A549 (cell line): ENCODE results near the gene TMEM248. TPM values are rescaled to one million over a fixed set of nuclear protein-coding genes. Genes with fewer than 3 reads are reported as not detected.

Source experiments
- ATAC-seq, 2 experiments: fragments of 200-7000 bp in 1 of 2; fragments of >200 bp in 1 of 2; cut with Nextera tagmentation in 1 of 2; cut with Tn5 transposase in 1 of 2; 3 replicates each; pipeline versions ENCODE4 v1.8.0 to v1.9.1; 2018 to 2020; ENCODE audit warnings: mild to moderate bottlenecking in 1 of 2, moderate library complexity in 1 of 2
- CTCF ChIA-PET: fragments of 300-600 bp; sonication (Branson Sonifier 250); formaldehyde crosslinking; extraction: SDS; loops from one replicate; lab custom pipeline; 2021; ENCODE audit warnings: antibody characterized with exemption, inconsistent platforms; lab: Yijun Ruan, JAX
- POLR2A ChIA-PET: fragments of 350-600 bp; formaldehyde crosslinking; extraction: SDS; loops from one replicate; lab custom pipeline; 2021; ENCODE audit warnings: antibody characterized with exemption, inconsistent platforms; lab: Yijun Ruan, JAX
- DNase-seq, 2 experiments: peaks; one replicate each; pipeline versions ENCODE4 v3.0.0 to v3.0.0-alpha.2; 2011 to 2016; ENCODE audit warnings: low read depth in 1 of 2, low spot score in 1 of 2
- FAIRE-seq: peaks from 2 replicates; lab custom pipeline; 2011; peaks lifted over from hg19 to GRCh38; lab: Jason Lieb, UNC
- H3K27ac ChIP-seq, 2 experiments: fragments of >200 bp; sonication (Bioruptor Twin); formaldehyde crosslinking; 3 replicates each; pipeline ENCODE4 v1.5.1; 2016 to 2017
- H3K4me1 ChIP-seq: fragments of >200 bp; sonication (Bioruptor Twin); formaldehyde crosslinking; 3 replicates; pipeline ENCODE4 v1.6.1; 2016
- H3K4me2 ChIP-seq: fragments of >200 bp; sonication (Bioruptor Twin); formaldehyde crosslinking; 3 replicates; pipeline ENCODE4 v1.6.1; 2016
- H3K4me3 ChIP-seq: fragments of >200 bp; sonication (Bioruptor Twin); formaldehyde crosslinking; 3 replicates; pipeline ENCODE4 v1.5.1; 2016
- H3K9me3 ChIP-seq: fragments of >200 bp; sonication (Bioruptor Twin); formaldehyde crosslinking; 3 replicates; pipeline ENCODE4 v1.6.1; 2016
- CBX2 ChIP-seq: fragments of 200-600 bp; sonication (generic); IDR thresholded peaks from 2 replicates; pipeline ENCODE4 v1.6.1; 2016; ENCODE audit warnings: low read depth, mild to moderate bottlenecking, borderline replicate concordance
- CBX8 ChIP-seq: fragments of 200-600 bp; sonication (generic); IDR thresholded peaks from 2 replicates; pipeline ENCODE4 v1.6.1; 2016
- CHD2 ChIP-seq: fragments of 150-350 bp; IDR thresholded peaks from 2 replicates; pipeline ENCODE4 v1.6.1; 2014; ENCODE audit warnings: low read length; ENCODE audit not compliant: partially characterized antibody
- CHD4 ChIP-seq: fragments of 200-600 bp; sonication (generic); IDR thresholded peaks from 2 replicates; pipeline ENCODE4 v1.6.1; 2016; ENCODE audit warnings: antibody characterized with exemption, mild to moderate bottlenecking, borderline replicate concordance
- E2F6 ChIP-seq: IDR thresholded peaks from 2 replicates; pipeline ENCODE4 v1.6.1; 2012; ENCODE audit warnings: low read depth, borderline replicate concordance
- EP300 ChIP-seq, 2 experiments: fragments of >200 bp; sonication (Bioruptor Twin); formaldehyde crosslinking; IDR thresholded peaks; 2 replicates in 1 of 2; 3 replicates in 1 of 2; pipeline ENCODE4 v1.6.1; 2016 to 2017
- ESRRA ChIP-seq: fragments of 150-350 bp; IDR thresholded peaks from 2 replicates; pipeline ENCODE4 v1.6.1; 2014; ENCODE audit warnings: mild to moderate bottlenecking, low read length, borderline replicate concordance
- FOSB ChIP-seq: fragments of 250-450 bp; sonication (Bioruptor Pico); IDR thresholded peaks from 2 replicates; pipeline ENCODE4 v1.5.0; 2020; ENCODE audit warnings: mild to moderate bottlenecking, moderate library complexity
- FOSL2 ChIP-seq, 2 experiments: fragments of 450-650 bp in 1 of 2; fragments of >200 bp in 1 of 2; sonication (Bioruptor Twin) in 1 of 2; formaldehyde crosslinking; IDR thresholded peaks; 2 replicates each; pipeline versions ENCODE4 v1.5.0 to v1.6.1; 2016 to 2020; ENCODE audit warnings: mild to moderate bottlenecking in 1 of 2, moderate library complexity in 1 of 2
- GATA3 ChIP-seq: IDR thresholded peaks from 2 replicates; pipeline ENCODE4 v1.6.1; 2012; ENCODE audit warnings: borderline replicate concordance
- HOXA7 ChIP-seq: fragments of 250-450 bp; sonication (Bioruptor Pico); IDR thresholded peaks from 2 replicates; pipeline ENCODE4 v1.5.0; 2020; ENCODE audit warnings: mild to moderate bottlenecking, moderate library complexity
- HOXB13 ChIP-seq: fragments of 250-450 bp; sonication (Bioruptor Pico); IDR thresholded peaks from 2 replicates; pipeline ENCODE4 v1.5.0; 2020; ENCODE audit warnings: low read depth, mild to moderate bottlenecking, moderate library complexity
- JUN ChIP-seq, 2 experiments: fragments of >200 bp; sonication (Bioruptor Twin); formaldehyde crosslinking; IDR thresholded peaks; 2 replicates in 1 of 2; 3 replicates in 1 of 2; pipeline ENCODE4 v1.6.1; 2016 to 2017
- JUNB ChIP-seq: fragments of >200 bp; sonication (Bioruptor Twin); formaldehyde crosslinking; IDR thresholded peaks from 2 replicates; pipeline ENCODE4 v1.6.1; 2016
- MAFK ChIP-seq: fragments of 450-650 bp; IDR thresholded peaks from 2 replicates; pipeline ENCODE4 v1.6.1; 2014; ENCODE audit not compliant: partially characterized antibody
- MAX ChIP-seq: IDR thresholded peaks from 2 replicates; pipeline ENCODE4 v1.6.1; 2012
- MYC ChIP-seq: IDR thresholded peaks from 2 replicates; pipeline ENCODE4 v1.6.1; 2012; ENCODE audit warnings: mild to moderate bottlenecking, inconsistent platforms, low read length, improper control_type of control experiment, borderline replicate concordance
- NFE2L2 ChIP-seq: fragments of 150-350 bp; conservative IDR thresholded peaks from 2 replicates; pipeline ENCODE4 v1.6.1; 2014; ENCODE audit warnings: low read length
- PBX3 ChIP-seq: IDR thresholded peaks from 2 replicates; pipeline ENCODE4 v1.6.1; 2012
- POLR2A ChIP-seq: IDR thresholded peaks from 2 replicates; pipeline ENCODE4 v1.6.1; 2012; ENCODE audit warnings: mild to moderate bottlenecking, low read length
- RAD21 ChIP-seq, 2 experiments: fragments of >200 bp in 1 of 2; sonication (Bioruptor Twin) in 1 of 2; formaldehyde crosslinking in 1 of 2; IDR thresholded peaks in 1 of 2; conservative IDR thresholded peaks in 1 of 2; 2 replicates in 1 of 2; 3 replicates in 1 of 2; pipeline ENCODE4 v1.6.1; 2012 to 2018; ENCODE audit warnings: inconsistent platforms in 1 of 2
- RCOR1 ChIP-seq: fragments of 150-350 bp; IDR thresholded peaks from 2 replicates; pipeline ENCODE4 v1.6.1; 2014; ENCODE audit warnings: antibody characterized with exemption, low read length, low read depth
- REST ChIP-seq: fragments of 200-600 bp; sonication (generic); IDR thresholded peaks from 2 replicates; pipeline ENCODE4 v1.6.1; 2016; ENCODE audit warnings: antibody characterized with exemption, mild to moderate bottlenecking, moderate library complexity
- RNF2 ChIP-seq: fragments of 200-600 bp; sonication (generic); IDR thresholded peaks from 2 replicates; pipeline ENCODE4 v1.6.1; 2016; ENCODE audit warnings: low read depth, mild to moderate bottlenecking, antibody characterized with exemption, moderate library complexity, borderline replicate concordance
- SMC3 ChIP-seq: fragments of >200 bp; sonication (Bioruptor Twin); formaldehyde crosslinking; IDR thresholded peaks from 3 replicates; pipeline ENCODE4 v1.6.1; 2018; ENCODE audit warnings: inconsistent platforms
- ZFP36 ChIP-seq: fragments of 450-650 bp; IDR thresholded peaks from 2 replicates; pipeline ENCODE4 v1.6.1; 2014; ENCODE audit warnings: borderline replicate concordance; ENCODE audit not compliant: partially characterized antibody
- ZSCAN20 ChIP-seq: fragments of 250-450 bp; sonication (Bioruptor Pico); IDR thresholded peaks from 2 replicates; pipeline ENCODE4 v1.8.0; 2022; ENCODE audit warnings: mild to moderate bottlenecking, moderate library complexity
- WGBS: methylation state at CpG from one replicate; pipeline ENCODE4 v1.1.6; 2017; ENCODE audit errors: missing lambda C conversion rate; 5-methylcytosine and 5-hydroxymethylcytosine counted together
- polyA plus RNA-seq, 4 experiments: library from polyadenylated mRNA; depleted of rRNA in 3 of 4; stranded (reverse); fragments of >200 nt; fragmentation: RNase III in 1 of 4; extraction: RNeasy Plus Mini Kit Qiagen cat#74134 plus additional on column Dnase treatment in 1 of 4; gene quantifications; 2 replicates in 3 of 4; 3 replicates in 1 of 4; pipeline ENCODE4 v1.2.3, GENCODE V29; 2011 to 2017
- TF ChIP-seq, protein P1 (sequence below): fragments of 450-650 bp; IDR thresholded peaks from 2 replicates; pipeline ENCODE4 v1.6.1; 2014; ENCODE audit warnings: antibody characterized with exemption

Gene TMEM248
- polyA plus RNA-seq, 2 of the 4 experiments (the other 2 are of a cell fraction) = 53.7 to 128 TPM

DNA sequence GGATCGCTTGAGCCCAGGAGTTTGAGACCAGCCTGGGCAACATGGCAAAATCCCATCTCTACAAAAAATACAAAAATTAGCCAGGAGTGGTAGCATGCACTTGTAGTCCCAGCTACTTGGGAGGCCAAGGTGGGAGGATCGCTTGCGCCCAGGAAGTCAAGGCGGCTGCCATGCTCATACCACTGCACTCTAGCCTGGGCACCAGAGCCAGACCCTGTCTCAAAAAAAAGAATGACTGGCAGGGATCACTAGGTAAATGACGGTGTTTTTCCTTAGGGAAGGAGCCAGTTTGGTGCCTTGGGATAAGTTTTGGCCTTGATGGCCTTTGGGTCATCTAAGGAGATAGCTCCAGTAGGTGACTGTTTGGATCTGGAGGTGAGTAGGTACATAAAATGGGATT, 8.9 kb downstream of the TMEM248 start:
- no peaks in the 10 kb centered on the region for H3K9me3 ChIP-seq
- no peak overlapping the region for H3K27ac ChIP-seq
- ATAC-seq (no peak), FAIRE-seq (no peak)
- H3K4me1 ChIP-seq = no peaks in the 10 kb centered on the region; the same call in 2 of the 3 replicates
- no peak overlapping the region for H3K4me2 ChIP-seq
- POLR2A ChIA-PET = no interaction called here
- WGBS = 97% methylated on average over 5 of the region's 5 CpGs
- CTCF ChIA-PET = interaction anchor here (1.0 to 1.5 kb wide), 3 partner anchors 16 to 111 kb away, joined by 3 read pairs; no protein-coding TSS in a partner anchor
- TF ChIP-seq CBX2 (no peak), POLR2A (no peak)
- TF ChIP-seq, all 56 proteins: peak for 0
- no peak overlapping the region for H3K4me3 ChIP-seq
- no peak for DNase-seq

GRCh38 chr7:66930341-66930740, 9.3 kb downstream of the TMEM248 start:
- Histone ChIP-seq H3K27ac (no peak overlapping the region), H3K4me2 (no peak overlapping the region), H3K4me3 (no peak overlapping the region), H3K4me1 (no peaks in the 10 kb centered on the region; the same call in 2 of the 3 replicates), H3K9me3 (no peaks in the 10 kb centered on the region)
- FAIRE-seq (no peak), ATAC-seq (peak; percentile 62 to 78), DNase-seq (peak in 1 of 2 experiments; percentile 54)
- TF ChIP-seq CHD2 (no peak), GATA3 (no peak), NFE2L2 (no peak), CBX2 (no peak), MAFK (no peak), HOXA7 (no peak), EP300 (IDR thresholded peaks at IDR 0.05) (no peak), E2F6 (no peak), JUNB (no peak), ESRRA (no peak), JUN (IDR thresholded peaks at IDR 0.05) (no peak), RCOR1 (no peak), ZSCAN20 (CRISPR knock-in tag) (no peak), ZFP36 (no peak), REST (no peak), SMC3 (no peak), MAX (no peak), RNF2 (no peak)
- CTCF ChIA-PET = interaction anchor here (0.8 to 1.5 kb wide), 4 partner anchors 11 to 111 kb away, joined by 3 read pairs; no protein-coding TSS in a partner anchor
- WGBS = 86% methylated on average over 5 of the region's 5 CpGs
- POLR2A ChIA-PET = no interaction called here

GRCh38 chr7:66933469-66933868, 12.4 kb downstream of the TMEM248 start:
- DNase-seq = no peak
- TF ChIP-seq RNF2 (no peak), MYC (no peak), PBX3 (no peak), SMC3 (no peak), CBX8 (no peak), RAD21 (conservative IDR thresholded peaks at IDR 0.05 in 1 of 2, IDR thresholded peaks at IDR 0.05 in 1 of 2) (no peak), MAX (no peak), CHD4 (no peak), FOSL2 (IDR thresholded peaks at IDR 0.05) (no peak), FOSL2 (CRISPR knock-in tag; IDR thresholded peaks at IDR 0.05) (no peak), HOXB13 (no peak), FOSB (CRISPR knock-in tag) (no peak), POLR2A (no peak)
- TF ChIP-seq, protein P1, sequence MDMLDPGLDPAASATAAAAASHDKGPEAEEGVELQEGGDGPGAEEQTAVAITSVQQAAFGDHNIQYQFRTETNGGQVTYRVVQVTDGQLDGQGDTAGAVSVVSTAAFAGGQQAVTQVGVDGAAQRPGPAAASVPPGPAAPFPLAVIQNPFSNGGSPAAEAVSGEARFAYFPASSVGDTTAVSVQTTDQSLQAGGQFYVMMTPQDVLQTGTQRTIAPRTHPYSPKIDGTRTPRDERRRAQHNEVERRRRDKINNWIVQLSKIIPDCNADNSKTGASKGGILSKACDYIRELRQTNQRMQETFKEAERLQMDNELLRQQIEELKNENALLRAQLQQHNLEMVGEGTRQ = no peak

More at GRCh38 chr7:66933469-66933868, 12.4 kb downstream of the TMEM248 start:
- ATAC-seq = no peak
- WGBS = 87% methylated on average over 4 of the region's 4 CpGs
- FAIRE-seq = no peak
- ChIA-PET CTCF (no interaction called here), POLR2A (no interaction called here)
- Histone ChIP-seq H3K4me3 (no peak overlapping the region), H3K4me1 (no peaks in the 10 kb centered on the region; the same call in 2 of the 3 replicates), H3K27ac (no peak overlapping the region), H3K9me3 (no peaks in the 10 kb centered on the region), H3K4me2 (no peak overlapping the region)
